H1 (cell line): ENCODE results near the gene KLF6. TPM values are rescaled to one million over a fixed set of nuclear protein-coding genes. Genes with fewer than 3 reads are reported as not detected.

Experiments used
- CTCF ChIA-PET: fragments of 300-600 bp; sonication (Branson Sonifier 250); formaldehyde crosslinking; loops from one replicate; lab custom pipeline; 2021; ENCODE audit not compliant: partially characterized antibody; lab: Charles Lee
- POLR2A ChIA-PET: fragments of 300-600 bp; sonication (Branson Sonifier 250); formaldehyde crosslinking; loops from one replicate; lab custom pipeline; 2021; ENCODE audit warnings: inconsistent platforms; ENCODE audit not compliant: partially characterized antibody; lab: Charles Lee
- DNase-seq, 2 experiments: peaks; one replicate each; pipeline versions ENCODE4 v3.0.0 to v3.0.0-alpha.2; 2010 to 2022; ENCODE audit warnings: low spot score in 2 of 2, low read depth in 1 of 2, mixed read lengths in 1 of 2
- FAIRE-seq: peaks from 2 replicates; lab custom pipeline; 2011; peaks lifted over from hg19 to GRCh38; lab: Jason Lieb, UNC
- H2AFZ ChIP-seq: 2 replicates; pipeline ENCODE4 v1.8.1; 2012; ENCODE audit warnings: low read length, inconsistent platforms
- H2AK5ac ChIP-seq: 2 replicates; pipeline ENCODE4 v1.6.1; 2013; ENCODE audit warnings: low read depth, low read length
- H2BK120ac ChIP-seq: replicated peaks from 2 replicates; pipeline ENCODE3; 2013; ENCODE audit warnings: low read depth, low read length, inconsistent platforms
- H2BK12ac ChIP-seq: 2 replicates; pipeline ENCODE4 v1.6.1; 2013; ENCODE audit warnings: low read depth, low read length
- H2BK15ac ChIP-seq: 2 replicates; pipeline ENCODE4 v1.6.1; 2013; ENCODE audit warnings: low read length
- H2BK20ac ChIP-seq: 2 replicates; pipeline ENCODE4 v1.6.1; 2013; ENCODE audit warnings: low read length
- H2BK5ac ChIP-seq: 2 replicates; pipeline ENCODE4 v1.6.1; 2013; ENCODE audit warnings: low read depth, low read length
- H3K14ac ChIP-seq: 2 replicates; pipeline ENCODE4 v1.6.1; 2013; ENCODE audit warnings: inconsistent platforms; ENCODE audit not compliant: insufficient read length
- H3K18ac ChIP-seq: 2 replicates; pipeline ENCODE4 v1.6.1; 2013; ENCODE audit warnings: low read length; ENCODE audit errors: extremely low read depth
- H3K23ac ChIP-seq: 2 replicates; pipeline ENCODE4 v1.6.1; 2013; ENCODE audit warnings: inconsistent platforms; ENCODE audit not compliant: insufficient read length
- H3K23me2 ChIP-seq: 2 replicates; pipeline ENCODE4 v1.6.1; 2013; ENCODE audit warnings: low read depth, low read length
- H3K27ac ChIP-seq: 2 replicates; pipeline ENCODE4 v1.6.1; 2011; ENCODE audit warnings: low read depth, low read length, inconsistent platforms
- H3K27me3 ChIP-seq, 4 experiments: replicated peaks in 1 of 4; 1 replicate in 1 of 4; 2 replicates in 3 of 4; pipeline versions ENCODE4 v1.6.1 to v1.8.1; 2011 to 2013; ENCODE audit warnings: low read length in 3 of 4, mild to moderate bottlenecking in 3 of 4, inconsistent platforms in 2 of 4, mixed read lengths in 2 of 4, moderate library complexity in 1 of 4; ENCODE audit not compliant: control insufficient read depth in 3 of 4, insufficient read depth in 3 of 4; ENCODE audit errors: extremely low read depth in 1 of 4
- H3K36me3 ChIP-seq, 4 experiments: 2 replicates each; pipeline versions ENCODE4 v1.6.1 to v1.8.1; 2011 to 2013; ENCODE audit warnings: mild to moderate bottlenecking in 4 of 4, low read length in 3 of 4, moderate library complexity in 2 of 4, control low read depth in 1 of 4, inconsistent platforms in 1 of 4; ENCODE audit not compliant: insufficient read depth in 4 of 4, control insufficient read depth in 2 of 4
- H3K4ac ChIP-seq: replicated peaks from 2 replicates; pipeline ENCODE3; 2013; ENCODE audit warnings: low read length, low read depth, mixed read lengths, inconsistent platforms; ENCODE audit not compliant: insufficient read length
- H3K4me1 ChIP-seq, 4 experiments: replicated peaks in 1 of 4; 1 replicate in 1 of 4; 2 replicates in 3 of 4; pipeline versions ENCODE4 v1.6.1 to v1.8.1; 2011 to 2013; ENCODE audit warnings: low read length in 3 of 4, inconsistent platforms in 2 of 4, mixed read lengths in 1 of 4; ENCODE audit not compliant: insufficient read depth in 4 of 4, control insufficient read depth in 3 of 4
- H3K4me2 ChIP-seq, 2 experiments: 2 replicates each; pipeline versions ENCODE4 v1.6.1 to v1.8.1; 2011 to 2013; ENCODE audit warnings: low read depth in 2 of 2, low read length in 2 of 2, control low read depth in 1 of 2, inconsistent platforms in 1 of 2, mild to moderate bottlenecking in 1 of 2; ENCODE audit not compliant: insufficient read depth in 1 of 2
- H3K4me3 ChIP-seq, 4 experiments: fragments of 200-600, 300-600 bp in 1 of 4; sonication (generic), shearing (Covaris generic), sonication (Bioruptor Twin) in 1 of 4; 2 replicates each; pipeline versions ENCODE4 v1.5.1 to v1.8.1; 2011 to 2016; ENCODE audit warnings: low read length in 4 of 4, low read depth in 3 of 4, control low read depth in 2 of 4, inconsistent platforms in 2 of 4, mild to moderate bottlenecking in 2 of 4, mixed read lengths in 1 of 4, moderate library complexity in 1 of 4; ENCODE audit not compliant: insufficient read depth in 2 of 4; ENCODE audit errors: extremely low read depth in 1 of 4
- H3K56ac ChIP-seq: replicated peaks from 2 replicates; pipeline ENCODE3; 2013; ENCODE audit warnings: low read depth, mild to moderate bottlenecking, mixed read lengths, low read length, inconsistent platforms; ENCODE audit not compliant: insufficient read length
- H3K79me1 ChIP-seq: 2 replicates; pipeline ENCODE4 v1.6.1; 2013; ENCODE audit warnings: low read depth, low read length, control low read depth
- H3K79me2 ChIP-seq, 2 experiments: 2 replicates each; pipeline versions ENCODE4 v1.6.1 to v1.8.1; 2012 to 2013; ENCODE audit warnings: low read length in 2 of 2, mild to moderate bottlenecking in 2 of 2, inconsistent platforms in 1 of 2; ENCODE audit not compliant: insufficient read depth in 2 of 2, control insufficient read depth in 1 of 2
- H3K9ac ChIP-seq, 4 experiments: replicated peaks in 1 of 4; 1 replicate in 1 of 4; 2 replicates in 3 of 4; pipeline versions ENCODE4 v1.6.1 to v1.8.1; 2011 to 2013; ENCODE audit warnings: low read depth in 3 of 4, low read length in 3 of 4, control low read depth in 2 of 4, mild to moderate bottlenecking in 2 of 4, moderate library complexity in 2 of 4, inconsistent platforms in 1 of 4; ENCODE audit errors: extremely low read depth in 1 of 4
- H3K9me3 ChIP-seq, 2 experiments: 2 replicates each; pipeline versions ENCODE4 v1.6.1 to v1.8.1; 2012 to 2013; ENCODE audit warnings: mild to moderate bottlenecking in 2 of 2, moderate library complexity in 2 of 2, control low read depth in 1 of 2, inconsistent platforms in 1 of 2, low read depth in 1 of 2, low read length in 1 of 2, mixed read lengths in 1 of 2; ENCODE audit not compliant: insufficient read depth in 2 of 2
- H4K20me1 ChIP-seq, 2 experiments: replicated peaks in 1 of 2; 2 replicates each; pipeline versions ENCODE3 to v1.8.1; 2011 to 2013; ENCODE audit warnings: inconsistent platforms in 2 of 2, low read length in 2 of 2, mild to moderate bottlenecking in 1 of 2; ENCODE audit not compliant: insufficient read depth in 2 of 2, control insufficient read depth in 1 of 2
- H4K5ac ChIP-seq: 2 replicates; pipeline ENCODE4 v1.6.1; 2013; ENCODE audit warnings: low read length, low read depth, mixed read lengths, inconsistent platforms; ENCODE audit not compliant: insufficient read length
- H4K8ac ChIP-seq: 2 replicates; pipeline ENCODE4 v1.8.0; 2013; ENCODE audit warnings: mild to moderate bottlenecking, moderate library complexity, low read length, inconsistent platforms; ENCODE audit not compliant: insufficient read depth; ENCODE audit errors: extremely low read depth
- H4K91ac ChIP-seq: replicated peaks from 2 replicates; pipeline ENCODE3; 2013; ENCODE audit warnings: low read length, mixed read lengths, inconsistent platforms; ENCODE audit not compliant: insufficient read length
- BCL11A ChIP-seq, 2 experiments: IDR thresholded peaks; one replicate each; pipeline ENCODE4 v1.6.1; 2011; ENCODE audit warnings: low read depth in 2 of 2, low read length in 2 of 2, mild to moderate bottlenecking in 2 of 2
- NANOG ChIP-seq: IDR thresholded peaks from 2 replicates; pipeline ENCODE4 v1.6.1; 2011; ENCODE audit warnings: low read length, low read depth, mild to moderate bottlenecking, inconsistent platforms; ENCODE audit not compliant: insufficient read depth, poor library complexity, severe bottlenecking
- POLR2A ChIP-seq, 2 experiments: IDR thresholded peaks; 1 replicate in 1 of 2; 2 replicates in 1 of 2; pipeline ENCODE4 v1.6.1; 2011; ENCODE audit warnings: low read depth in 2 of 2, low read length in 2 of 2, mild to moderate bottlenecking in 2 of 2; ENCODE audit errors: control extremely low read depth in 1 of 2
- WGBS, 2 experiments: shearing (Covaris generic) in 1 of 2; methylation state at CpG; one replicate each; pipeline versions ENCODE4 v1.1.6 to v1.1.7; 2013 to 2015; ENCODE audit warnings: low lambda C conversion rate in 2 of 2, mixed read lengths in 2 of 2, inconsistent platforms in 1 of 2, low coverage in 1 of 2, missing lambda C conversion rate in 1 of 2; ENCODE audit not compliant: insufficient replicate concordance in 2 of 2, insufficient coverage in 1 of 2, insufficient read length in 1 of 2; ENCODE audit errors: extremely low coverage in 1 of 2, missing lambda C conversion rate in 1 of 2; 5-methylcytosine and 5-hydroxymethylcytosine counted together
- polyA plus RNA-seq, 7 experiments: library from polyadenylated mRNA; depleted of rRNA in 3 of 7; stranded (reverse) in 5 of 7; unstranded in 2 of 7; fragments of >200 nt in 5 of 7; fragments of 200-250 nt in 2 of 7; gene quantifications; 1 replicate in 5 of 7; 2 replicates in 1 of 7; 4 replicates in 1 of 7; pipeline versions ENCODE4 v1.2.1 to v1.2.3, GENCODE V29; 2011 to 2013; ENCODE audit warnings: missing spikeins in 2 of 7, mixed read lengths in 2 of 7
- total RNA-seq: library from RNA; stranded (reverse); fragmentation: NEBNext Ultra II Directional; extraction: Animal tissue kit (Norgen Biotek cat#: 25700); gene quantifications from 2 replicates; pipeline ENCODE4 v1.2.1, GENCODE V29; 2021

KLF6 gene
- total and polyA plus RNA-seq, 2 of the 8 experiments (the other 6 are each of a cell fraction or from before 2014, with no cell fraction given): 5.7 to 19.5 TPM

DNA sequence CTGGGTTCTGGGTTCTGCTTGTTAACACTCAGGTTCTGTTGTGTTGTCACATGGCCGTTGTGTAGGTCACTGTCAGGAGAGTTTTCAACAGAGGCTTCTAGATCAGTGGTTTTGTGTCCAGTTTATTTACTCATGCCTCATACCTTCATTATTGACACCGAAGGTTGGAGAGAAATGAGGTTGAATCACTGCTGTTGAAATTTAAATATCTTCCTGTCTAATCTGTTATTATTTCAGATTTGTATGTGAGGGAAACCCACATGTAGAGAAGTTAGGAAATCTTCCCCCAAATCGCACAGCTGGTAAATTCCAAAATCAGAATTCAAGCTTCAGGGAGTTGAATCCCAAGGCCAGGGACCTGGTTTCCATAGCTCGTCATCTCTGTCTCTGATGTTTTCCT is 28.3 kb upstream of the KLF6 start:
- Histone ChIP-seq H2BK20ac (no peak overlapping the region), H3K23me2 (0 out of 2 replicates have a peak, but pooled peaks cover 2% of the 10 kb centered on the region), H3K36me3 (no peaks in the 10 kb centered on the region), H2BK5ac (no peak overlapping the region), H3K27me3 (no peaks in the 10 kb centered on the region), H4K20me1 (no peaks in the 10 kb centered on the region), H4K5ac (no peak overlapping the region), H3K56ac (no peak overlapping the region), H2AK5ac (no peak overlapping the region), H2BK15ac (no peak overlapping the region), H3K9ac (no peak overlapping the region), H4K8ac (no peak overlapping the region), H3K4me3 (no peak overlapping the region), H3K9me3 (no peaks in the 10 kb centered on the region), H3K4me1 (no peaks in the 10 kb centered on the region), H3K4me2 (no peak overlapping the region), H3K79me2 (no peaks in the 10 kb centered on the region), H3K27ac (no peak overlapping the region), H2BK120ac (no peak overlapping the region), H3K14ac (no peak overlapping the region), H2AFZ (no peak overlapping the region), H4K91ac (no peak overlapping the region)
- no peak for DNase-seq
- FAIRE-seq: no peak
- 95% methylated on average over 4 of the region's 4 CpGs; no CpG with 5 or more reads in 1 of the 2 experiments for WGBS, 2 experiments
- CTCF ChIA-PET: no interaction called here
- no peak for TF ChIP-seq BCL11A (IDR thresholded peaks at IDR 0.05; ENCODE audit: low read depth in 2 of 2, low read length in 2 of 2)
- TF ChIP-seq NANOG: no peak
- no peak for TF ChIP-seq POLR2A (IDR thresholded peaks at IDR 0.05; ENCODE audit: control extremely low read depth in 1 of 2, low read depth in 2 of 2, low read length in 2 of 2)
- TF ChIP-seq, all 59 proteins: peak for 0
- no peak overlapping the region for H2BK12ac ChIP-seq
- H3K23ac ChIP-seq: no peak overlapping the region
- H3K18ac ChIP-seq: no peak overlapping the region
- POLR2A ChIA-PET: no interaction called here
- no peak overlapping the region for H3K4ac ChIP-seq
- H3K79me1 ChIP-seq: no peaks in the 10 kb centered on the region
